ENCODE data around the gene TXNDC2.

- TF ChIP-seq EZH2 (IDR thresholded peaks at IDR 0.05; ENCODE audit: insufficient read depth, poor library complexity, severe bottlenecking) (no peak), EZH2phosphoT487 (IDR thresholded peaks at IDR 0.05; ENCODE audit: insufficient read depth, low read depth) (no peak)
Measured at GRCh38 chr18:9894454-9895068, 8.8 kb downstream of the TXNDC2 start.
